Stimulated activated CD8-positive, alpha-beta memory T cell treated with anti-CD3 and anti-CD28 coated beads, Interleukin-4, amount 100 ng/mL, for 24 hours (primary cell): Measurements from ENCODE around the gene ANO2.
"Not testable (repeated sequence)": the region's sequence is repeated elsewhere in the genome, so short reads cannot be mapped to it uniquely, and the experiment has no call there.

Source experiments
- DNase-seq: peaks from one replicate; pipeline ENCODE4 v3.0.0-alpha.2; 2020; ENCODE audit warnings: low read depth

Gene ANO2

GRCh38 chr12:5818877-5819276, 126.2 kb downstream of the ANO2 start:
- DNase-seq = not testable (repeated sequence)

GRCh38 chr12:5817246-5817645, 127.8 kb downstream of the ANO2 start:
- no peak for DNase-seq

- DNase-seq = no peak
Observed at GRCh38 chr12:5809586-5809985, 135.5 kb downstream of the ANO2 start.

DNA sequence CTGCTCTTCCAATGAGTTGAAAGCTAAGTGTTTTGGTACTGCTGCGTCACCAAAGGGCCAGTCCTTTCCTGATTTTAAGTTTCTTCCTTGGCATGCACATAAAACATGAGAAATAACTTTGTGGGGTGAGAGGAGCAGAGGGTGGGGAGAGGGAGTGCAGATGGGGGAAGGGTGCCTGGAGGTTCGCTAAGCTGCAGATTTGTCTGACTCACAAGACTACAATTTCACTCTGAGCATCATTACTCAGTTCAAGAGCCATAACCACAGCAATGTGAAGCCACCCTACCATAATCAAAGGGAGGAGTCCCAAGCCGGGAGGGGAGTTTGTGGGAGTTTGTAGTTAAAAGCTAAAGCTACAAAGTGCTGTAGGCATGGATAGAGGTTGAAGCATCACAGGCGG, 136.1 kb downstream of the ANO2 start:
- DNase-seq = no peak

DNA sequence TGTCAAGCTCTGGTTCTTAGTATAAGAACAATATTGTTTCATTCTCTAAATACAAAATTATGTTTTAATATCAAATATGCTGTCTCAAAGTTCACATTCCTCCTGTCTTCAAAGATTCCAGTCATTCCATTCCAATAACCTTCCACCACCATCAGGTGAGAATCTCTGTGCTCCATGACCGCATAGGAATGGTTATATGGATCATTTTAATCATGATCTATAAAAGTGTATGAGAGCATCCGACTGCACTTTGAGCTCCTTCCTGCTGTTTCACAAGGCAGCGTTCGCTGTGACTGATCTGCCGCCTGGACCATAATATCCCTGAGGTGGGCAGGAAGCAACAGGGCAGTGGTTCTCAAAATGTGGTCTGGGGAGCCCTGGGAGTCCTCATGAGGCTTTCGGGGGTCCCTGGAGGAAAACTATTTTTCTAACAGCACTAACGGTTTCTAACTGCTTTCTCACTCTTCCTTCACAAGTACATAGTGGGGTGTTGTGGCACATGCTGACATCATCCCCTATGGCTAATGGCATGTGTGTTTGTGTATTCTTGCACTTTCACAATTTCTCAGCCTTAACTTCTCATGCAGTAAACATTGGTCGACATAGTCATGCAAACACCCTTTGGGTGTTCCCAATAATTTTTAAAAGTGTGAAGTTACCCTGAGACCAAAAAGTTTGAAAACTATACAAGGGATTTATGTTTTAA, 137.4 kb downstream of the ANO2 start:
- no peak for DNase-seq

DNA sequence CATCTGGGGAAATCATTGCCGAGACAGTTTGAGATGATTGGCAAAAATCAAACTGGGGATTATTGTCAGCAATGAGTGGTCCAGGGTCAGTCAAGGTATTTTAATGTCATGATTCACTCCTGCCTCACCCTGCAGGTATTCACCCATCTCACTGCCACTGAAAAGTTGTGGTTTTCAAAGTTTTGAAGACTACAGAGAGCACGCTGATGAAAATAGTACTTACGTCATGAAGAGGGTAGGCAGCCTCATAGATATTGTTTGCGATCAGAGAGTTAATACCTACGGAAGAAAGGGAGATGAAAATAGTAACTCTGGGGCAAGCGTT, 138.0 kb downstream of the ANO2 start:
- no peak for DNase-seq

DNA sequence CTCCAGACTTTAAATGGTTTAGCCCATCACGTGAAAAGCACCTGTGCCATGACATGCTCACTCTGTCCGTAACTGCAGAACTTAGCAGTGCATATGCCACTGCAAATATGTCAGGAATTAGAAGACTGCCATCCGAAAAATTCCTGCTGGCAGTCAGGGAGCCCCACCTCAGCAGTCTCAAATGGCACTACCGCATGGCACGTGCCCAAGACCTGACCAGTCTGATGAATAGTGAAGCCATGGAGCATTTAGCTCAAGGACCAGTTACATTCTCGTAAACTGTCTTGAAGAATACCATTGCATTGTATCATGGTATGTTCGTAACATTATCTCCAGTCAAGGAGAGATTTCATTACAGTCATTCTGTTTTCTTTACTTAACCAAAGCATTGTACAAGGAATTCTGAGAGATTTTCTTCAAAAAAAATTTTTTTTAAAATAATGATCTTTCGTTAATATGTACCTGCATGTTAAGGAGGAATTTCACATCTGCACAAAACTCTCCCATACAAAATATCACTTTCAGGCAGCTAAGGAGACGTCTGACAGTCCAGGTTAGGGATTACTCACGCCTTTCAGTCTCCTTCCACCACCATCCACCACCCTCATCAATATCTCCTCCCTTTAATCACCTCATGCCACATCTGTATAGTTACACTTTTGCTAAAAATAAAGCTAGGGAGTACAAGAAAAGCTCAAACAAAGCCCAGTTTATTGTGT, 138.5 kb downstream of the ANO2 start:
- no peak for DNase-seq

- no peak for DNase-seq
Observed at GRCh38 chr12:5803532-5803931, 141.5 kb downstream of the ANO2 start.

DNA sequence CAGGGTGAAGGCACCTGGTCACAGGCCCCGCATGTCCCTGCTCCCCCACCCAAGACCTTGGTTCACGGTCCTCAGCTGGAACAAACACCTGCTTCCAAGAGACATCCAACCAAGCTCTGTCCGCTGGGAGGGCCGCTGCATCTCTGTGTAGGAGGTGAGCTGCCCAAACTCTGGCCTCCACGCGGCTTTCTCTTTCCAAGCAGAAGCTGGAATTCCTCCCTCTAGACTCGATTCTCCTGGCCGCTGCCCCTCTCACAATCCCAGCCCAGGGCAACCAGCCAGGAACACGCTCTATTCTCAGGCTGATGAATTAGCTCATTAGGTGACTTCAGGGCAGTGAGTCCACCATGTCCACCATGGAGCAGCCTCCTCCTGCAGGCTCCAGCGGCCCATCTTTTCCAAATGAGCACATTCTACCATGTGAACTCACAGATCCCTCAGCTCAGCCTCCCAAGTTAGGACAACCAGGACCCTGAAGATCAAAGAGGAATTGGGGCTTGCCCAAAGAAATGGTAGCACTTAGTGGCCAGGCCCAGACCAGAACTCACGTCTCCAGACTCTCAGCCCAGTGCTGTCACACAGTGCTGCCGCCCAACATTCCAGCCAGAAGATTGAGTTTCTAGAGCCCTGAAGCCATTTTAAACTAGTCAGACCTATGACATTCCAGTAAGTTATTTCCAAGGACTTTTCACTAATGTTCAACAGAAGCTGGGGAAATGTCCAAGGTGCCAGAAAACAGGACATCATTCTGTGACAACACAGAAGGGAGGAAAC, 146.6 kb downstream of the ANO2 start:
- DNase-seq = no peak

- no peak for DNase-seq
Observed at GRCh38 chr12:5797661-5798060, 147.4 kb downstream of the ANO2 start.

GRCh38 chr12:5796959-5797225, 148.2 kb downstream of the ANO2 start:
- no peak for DNase-seq

DNA sequence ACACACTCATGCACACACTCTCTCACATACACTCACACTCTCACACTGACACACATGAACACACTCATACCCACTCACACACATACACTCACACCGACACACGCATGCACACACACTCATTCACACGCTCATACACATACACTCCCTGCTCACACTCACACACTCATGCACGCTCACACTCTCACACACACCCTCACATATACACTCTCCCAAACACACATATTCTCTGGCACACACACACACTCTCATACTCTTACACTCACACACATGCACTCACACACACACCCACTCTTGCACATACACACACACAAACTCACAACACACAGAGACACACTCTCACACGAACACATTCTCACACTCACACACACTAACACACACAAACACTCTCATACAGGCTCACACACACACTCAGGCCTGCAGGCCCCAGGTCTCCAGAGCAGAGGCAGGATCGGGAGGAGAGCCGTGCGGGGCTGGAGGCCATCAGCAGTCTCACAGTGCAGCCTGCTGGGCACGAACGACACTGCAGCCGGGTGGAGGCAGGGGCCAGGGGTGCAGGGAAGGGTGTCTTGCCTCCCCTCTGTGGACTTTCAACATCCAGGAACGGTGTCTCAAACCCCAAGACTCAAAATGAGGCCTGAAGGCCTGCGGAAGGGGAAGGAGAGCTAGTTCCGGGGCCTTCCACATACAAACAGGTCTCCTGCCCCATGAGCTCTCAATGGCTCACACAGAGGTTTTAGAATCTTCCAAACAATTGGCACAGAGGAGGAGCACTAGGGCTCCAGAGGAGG, 148.7 kb downstream of the ANO2 start:
- DNase-seq = peak; percentile 10

DNA sequence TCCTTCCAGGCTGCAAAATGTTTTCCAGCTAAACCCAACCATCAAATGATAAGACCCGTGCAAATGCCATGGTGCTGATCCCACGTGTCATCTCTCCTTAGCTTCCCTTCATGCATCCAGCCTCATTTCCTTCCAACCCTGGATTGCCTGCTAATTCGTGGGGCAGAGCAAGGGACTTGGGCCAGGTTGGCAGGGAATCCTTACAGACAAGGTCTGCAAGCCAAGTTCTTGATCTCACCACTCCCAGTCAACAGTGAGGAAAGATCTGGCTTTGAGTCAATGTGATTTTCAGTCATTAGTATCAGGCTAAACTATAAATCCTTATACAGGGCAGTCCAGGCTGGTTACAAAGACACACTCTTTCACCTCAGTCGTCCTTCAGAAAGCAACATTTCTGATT, 150.9 kb downstream of the ANO2 start:
- no peak for DNase-seq

DNA sequence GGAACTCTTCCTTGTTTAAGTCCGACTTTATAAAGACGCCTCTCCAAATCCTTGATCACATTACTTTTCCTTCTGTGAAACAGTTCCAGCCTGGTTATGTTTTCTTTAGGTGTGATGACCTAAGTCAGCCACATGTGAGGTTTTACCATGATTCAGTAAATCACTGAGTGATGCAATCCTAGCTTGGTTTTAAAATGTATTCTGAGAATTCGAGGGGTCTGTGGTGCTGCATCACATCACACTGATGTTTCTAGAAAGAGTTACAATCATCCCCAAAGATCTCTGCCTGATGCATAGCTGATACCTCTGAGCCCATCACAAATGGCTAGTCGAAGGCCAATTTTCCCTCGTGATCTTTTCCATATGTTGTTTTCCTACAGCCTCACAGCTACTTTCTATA, 152.7 kb downstream of the ANO2 start:
- DNase-seq = no peak

- no peak for DNase-seq
Observed at GRCh38 chr12:5789469-5789968, 155.5 kb downstream of the ANO2 start.

GRCh38 chr12:5787828-5788227, 157.2 kb downstream of the ANO2 start:
- DNase-seq = no peak

GRCh38 chr12:5785601-5786000, 159.5 kb downstream of the ANO2 start:
- DNase-seq = no peak

GRCh38 chr12:5784462-5785130, 160.5 kb downstream of the ANO2 start:
- no peak for DNase-seq

GRCh38 chr12:5783289-5783920, 161.7 kb downstream of the ANO2 start:
- no peak for DNase-seq

DNA sequence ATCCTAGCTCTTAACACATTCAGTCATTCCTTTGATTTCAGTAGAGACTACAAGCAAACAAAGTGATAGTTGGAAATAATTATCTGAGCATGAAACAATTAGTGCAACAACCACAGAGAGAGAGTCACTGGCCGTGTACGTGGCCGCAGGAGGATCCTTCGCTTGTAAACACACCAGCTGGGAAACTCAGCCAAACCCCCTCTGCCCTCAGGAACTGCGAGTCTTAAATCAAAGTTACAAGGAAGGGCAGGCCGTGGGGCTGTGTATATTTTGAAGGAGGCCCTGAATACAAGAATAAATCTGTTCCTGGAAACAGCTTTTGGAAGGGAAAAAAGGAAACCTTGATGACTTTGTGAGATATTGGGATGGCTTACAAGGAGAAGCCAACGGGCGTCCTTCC, 164.5 kb downstream of the ANO2 start:
- DNase-seq = no peak

DNA sequence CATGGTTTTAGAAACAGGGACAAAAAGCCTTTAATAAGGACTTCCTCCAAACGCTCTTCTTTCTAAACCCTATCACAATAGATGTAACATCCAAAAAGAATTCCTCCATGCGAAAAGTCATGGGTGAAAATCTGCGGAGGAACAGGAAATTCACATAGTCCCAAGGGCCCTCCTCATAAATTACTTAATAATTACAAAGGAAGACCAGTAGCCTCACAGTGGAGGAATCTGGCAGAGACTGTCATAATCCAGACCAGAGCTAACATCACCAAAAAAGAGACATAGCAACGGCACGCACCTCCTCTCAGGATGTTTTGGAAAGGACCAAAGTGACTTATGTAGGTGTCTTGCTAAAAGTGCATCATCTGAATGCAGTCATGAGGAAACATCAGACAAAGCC, 165.7 kb downstream of the ANO2 start:
- DNase-seq = no peak
